Esophagus muscularis mucosa (tissue), 4 donors: ENCODE measurements around the gene FAM170A. TPM values are rescaled to one million over a fixed set of nuclear protein-coding genes. Genes with fewer than 3 reads are reported as not detected.

Experiments used
- DNase-seq: peaks from one replicate; pipeline ENCODE4 v3.0.0-alpha.2; 2017; ENCODE audit errors: extremely low spot score
- H3K27ac ChIP-seq, 4 donors: fragments of 200-600 bp; sonication (generic); replicated peaks in 1 of 4; 1 replicate in 3 of 4; 2 replicates in 1 of 4; pipeline ENCODE4 v1.5.1; 2016 to 2019; ENCODE audit warnings: mild to moderate bottlenecking in 1 of 4
- H3K27me3 ChIP-seq, 4 donors: fragments of 200-600 bp; sonication (generic); one replicate each; pipeline versions ENCODE4 v1.5.1 to v1.6.0; 2016 to 2019
- H3K36me3 ChIP-seq, 4 donors: fragments of 200-600 bp; sonication (generic); one replicate each; pipeline ENCODE4 v1.5.1; 2016 to 2019
- H3K4me1 ChIP-seq, 4 donors: fragments of 200-600 bp; sonication (generic); one replicate each; pipeline ENCODE4 v1.5.1; 2016 to 2019
- H3K4me3 ChIP-seq, 4 donors: fragments of 200-600 bp; sonication (generic); 1 replicate in 2 of 4; 2 replicates in 2 of 4; pipeline ENCODE4 v1.5.1; 2016 to 2019; ENCODE audit warnings: mild to moderate bottlenecking in 4 of 4, moderate library complexity in 1 of 4
- H3K9me3 ChIP-seq, 4 donors: fragments of 200-600 bp; sonication (generic); 1 replicate in 3 of 4; 2 replicates in 1 of 4; pipeline ENCODE4 v1.5.1; 2016 to 2019
- EP300 ChIP-seq: sonication (generic); formaldehyde crosslinking; IDR thresholded peaks from one replicate; pipeline ENCODE4 v1.6.1; 2017; ENCODE audit warnings: antibody characterized with exemption
- POLR2A ChIP-seq: fragments of 450-650 bp; IDR thresholded peaks from one replicate; pipeline ENCODE4 v1.6.1; 2017; ENCODE audit warnings: antibody characterized with exemption, moderate library complexity, mild to moderate bottlenecking, low read depth
- POLR2AphosphoS5 ChIP-seq, 2 donors: sonication (generic); formaldehyde crosslinking; IDR thresholded peaks; one replicate each; pipeline ENCODE4 v1.6.1; 2017; ENCODE audit warnings: antibody characterized with exemption in 2 of 2
- WGBS: methylation state at CpG from one replicate; pipeline ENCODE4 v1.1.5; 2018; 5-methylcytosine and 5-hydroxymethylcytosine counted together
- intact Hi-C: fragments of 100-400 bp; cut with DNase I; formaldehyde crosslinking; loops from one replicate; pipeline ENCODE4 v1.15.1; 2023
- total RNA-seq, 4 donors: library from RNA; depleted of rRNA; stranded (reverse); fragments of >200 nt; gene quantifications; one replicate each; pipeline versions ENCODE4 v1.1.0 to v1.2.1, GENCODE V29; 2016
- TF ChIP-seq, protein P1 (sequence below), 3 experiments: fragments of 200-600 bp in 2 of 3; fragments of 450-650 bp in 1 of 3; sonication (generic) in 2 of 3; IDR thresholded peaks; one replicate each; pipeline ENCODE4 v1.5.1; 2017 to 2019; ENCODE audit warnings: antibody characterized with exemption in 3 of 3, mild to moderate bottlenecking in 2 of 3, moderate library complexity in 1 of 3

FAM170A gene
- total RNA-seq, 4 donors from 2014 or later, result not detected

- H3K9me3 ChIP-seq, result no peaks in the 10 kb centered on the region
- TF ChIP-seq POLR2A, result no peak
- TF ChIP-seq EP300, result no peak
- TF ChIP-seq, protein P1, sequence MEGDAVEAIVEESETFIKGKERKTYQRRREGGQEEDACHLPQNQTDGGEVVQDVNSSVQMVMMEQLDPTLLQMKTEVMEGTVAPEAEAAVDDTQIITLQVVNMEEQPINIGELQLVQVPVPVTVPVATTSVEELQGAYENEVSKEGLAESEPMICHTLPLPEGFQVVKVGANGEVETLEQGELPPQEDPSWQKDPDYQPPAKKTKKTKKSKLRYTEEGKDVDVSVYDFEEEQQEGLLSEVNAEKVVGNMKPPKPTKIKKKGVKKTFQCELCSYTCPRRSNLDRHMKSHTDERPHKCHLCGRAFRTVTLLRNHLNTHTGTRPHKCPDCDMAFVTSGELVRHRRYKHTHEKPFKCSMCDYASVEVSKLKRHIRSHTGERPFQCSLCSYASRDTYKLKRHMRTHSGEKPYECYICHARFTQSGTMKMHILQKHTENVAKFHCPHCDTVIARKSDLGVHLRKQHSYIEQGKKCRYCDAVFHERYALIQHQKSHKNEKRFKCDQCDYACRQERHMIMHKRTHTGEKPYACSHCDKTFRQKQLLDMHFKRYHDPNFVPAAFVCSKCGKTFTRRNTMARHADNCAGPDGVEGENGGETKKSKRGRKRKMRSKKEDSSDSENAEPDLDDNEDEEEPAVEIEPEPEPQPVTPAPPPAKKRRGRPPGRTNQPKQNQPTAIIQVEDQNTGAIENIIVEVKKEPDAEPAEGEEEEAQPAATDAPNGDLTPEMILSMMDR (IDR thresholded peaks at IDR 0.05), result no peak
- TF ChIP-seq POLR2AphosphoS5 (IDR thresholded peaks at IDR 0.05), result no peak
- H3K4me3 ChIP-seq, result no peak overlapping the region
- no peak overlapping the region for H3K27ac ChIP-seq
- DNase-seq, result no peak
- 90% methylated on average over 3 of the region's 3 CpGs for WGBS
- H3K36me3 ChIP-seq, result no peaks in the 10 kb centered on the region
- no peaks in the 10 kb centered on the region for H3K27me3 ChIP-seq
- intact Hi-C loops, result no loop called here
- H3K4me1 ChIP-seq, result no peaks in the 10 kb centered on the region
These were observed 2.3 kb downstream of the FAM170A start for GRCh38 chr5:119631660-119632059.

GRCh38 chr5:119651486-119651885 is 22.1 kb downstream of the FAM170A start:
- no peaks in the 10 kb centered on the region for H3K4me1 ChIP-seq

DNA sequence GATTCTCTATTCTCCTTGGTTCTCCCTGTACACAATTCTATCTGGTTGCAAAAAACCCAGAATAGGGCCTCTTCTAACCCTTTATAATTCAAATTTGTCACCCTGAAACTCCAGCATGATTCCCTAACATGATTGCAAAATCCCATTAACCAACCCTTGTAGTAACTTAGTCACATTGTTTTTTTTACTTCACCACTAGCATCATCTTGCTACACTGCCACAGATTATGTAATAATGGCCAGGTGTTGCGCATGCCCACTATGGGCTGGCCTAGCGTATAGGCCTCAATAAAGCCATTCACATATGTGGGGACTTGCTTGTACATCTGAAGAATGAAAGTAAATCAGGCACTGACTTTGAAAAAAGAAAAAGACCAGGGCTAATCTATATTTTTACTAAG is 25.7 kb downstream of the FAM170A start:
- H3K9me3 ChIP-seq, result no peaks in the 10 kb centered on the region
- no peak overlapping the region for H3K4me3 ChIP-seq
- H3K4me1 ChIP-seq, result no peaks in the 10 kb centered on the region
- intact Hi-C loops, result no loop called here
- DNase-seq, result no peak
- no peaks in the 10 kb centered on the region for H3K27me3 ChIP-seq
- H3K27ac ChIP-seq, result no peak overlapping the region
- TF ChIP-seq, protein P1 (IDR thresholded peaks at IDR 0.05), result no peak
- TF ChIP-seq POLR2A, result no peak
- no peak for TF ChIP-seq EP300
- TF ChIP-seq POLR2AphosphoS5 (IDR thresholded peaks at IDR 0.05), result no peak
- 96% methylated on average over 2 of the region's 2 CpGs for WGBS
- H3K36me3 ChIP-seq, result no peaks in the 10 kb centered on the region

More at GRCh38 chr5:119651486-119651885, 22.1 kb downstream of the FAM170A start:
- no peaks in the 10 kb centered on the region for H3K36me3 ChIP-seq
- H3K4me3 ChIP-seq, result no peak overlapping the region
- no peak for DNase-seq
- H3K27ac ChIP-seq, result no peak overlapping the region
- H3K27me3 ChIP-seq, result no peaks in the 10 kb centered on the region
- no peak for TF ChIP-seq EP300
- TF ChIP-seq POLR2A, result no peak
- TF ChIP-seq, protein P1 (IDR thresholded peaks at IDR 0.05), result no peak
- no peak for TF ChIP-seq POLR2AphosphoS5 (IDR thresholded peaks at IDR 0.05)
- H3K9me3 ChIP-seq, result no peaks in the 10 kb centered on the region
- intact Hi-C loops, result no loop called here

GRCh38 chr5:119656023-119656422 is 26.7 kb downstream of the FAM170A start:
- Histone ChIP-seq H3K4me3 (no peak overlapping the region), H3K27me3 (no peaks in the 10 kb centered on the region), H3K36me3 (no peaks in the 10 kb centered on the region), H3K27ac (no peak overlapping the region), H3K4me1 (no peaks in the 10 kb centered on the region), H3K9me3 (no peaks in the 10 kb centered on the region)
- intact Hi-C loops, result no loop called here
- no peak for DNase-seq
- no peak for TF ChIP-seq POLR2AphosphoS5 (IDR thresholded peaks at IDR 0.05)
- TF ChIP-seq, protein P1 (IDR thresholded peaks at IDR 0.05), result no peak
- no peak for TF ChIP-seq POLR2A
- TF ChIP-seq EP300, result no peak

DNA sequence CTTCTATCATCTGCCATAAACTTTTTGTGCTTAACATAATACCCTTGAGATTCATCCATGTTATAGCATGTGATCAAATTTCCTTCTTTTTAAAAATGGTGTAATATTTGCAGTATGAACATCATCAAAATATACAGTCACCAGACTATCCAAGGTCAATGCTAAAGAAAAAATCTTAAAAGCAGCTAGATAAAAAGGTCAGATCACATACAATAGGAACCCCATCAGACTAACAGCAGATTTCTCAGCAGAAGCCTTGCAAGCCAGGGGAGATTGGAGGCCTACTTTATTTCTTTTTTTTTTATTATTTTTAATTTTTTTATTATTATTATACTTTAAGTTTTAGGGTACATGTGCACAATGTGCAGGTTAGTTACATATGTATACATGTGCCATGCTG is 37.2 kb downstream of the FAM170A start:
- TF ChIP-seq, protein P1 (IDR thresholded peaks at IDR 0.05), result no peak
- TF ChIP-seq POLR2AphosphoS5 (IDR thresholded peaks at IDR 0.05), result no peak
- no peak for TF ChIP-seq EP300
- TF ChIP-seq POLR2A, result no peak
- intact Hi-C loops, result no loop called here
- H3K36me3 ChIP-seq, result no peaks in the 10 kb centered on the region
- no peaks in the 10 kb centered on the region for H3K4me1 ChIP-seq
- H3K27me3 ChIP-seq, result no peaks in the 10 kb centered on the region
- no peak overlapping the region for H3K27ac ChIP-seq
- H3K9me3 ChIP-seq, result peaks cover 0 to 19% (median 5%) of the 10 kb centered on the region in 4 donors
- DNase-seq, result no peak
- no peak overlapping the region for H3K4me3 ChIP-seq
